GM12878 (cell line): ENCODE measurements around the gene KERA. TPM values are rescaled to one million over a fixed set of nuclear protein-coding genes. Genes with fewer than 3 reads are reported as not detected.

Experiments
- ATAC-seq: fragments of 200-7000 bp; cut with Tn5 transposase; 3 replicates; pipeline ENCODE4 v1.9.1; 2020; ENCODE audit warnings: mild to moderate bottlenecking, moderate library complexity
- BruUV-seq: library from RNA; stranded (reverse); fragments of 400-500 nt; replicated peaks from 2 replicates; lab custom pipeline; 2021; lab: Mats Ljungman, UMichigan
- CTCF ChIA-PET: fragments of 300-600 bp; sonication (Branson Sonifier 250); formaldehyde crosslinking; extraction: SDS; loops from one replicate; lab custom pipeline; 2021; ENCODE audit warnings: inconsistent platforms; lab: Yijun Ruan, JAX
- POLR2A ChIA-PET: fragments of 350-600 bp; formaldehyde crosslinking; extraction: SDS; loops from one replicate; lab custom pipeline; 2021; ENCODE audit warnings: inconsistent platforms; lab: Charles Lee
- RAD21 ChIA-PET: fragments of 300-600 bp; sonication (Branson Sonifier 250); formaldehyde crosslinking; loops from one replicate; lab custom pipeline; 2023; ENCODE audit warnings: antibody characterized with exemption; ENCODE audit not compliant: unreplicated experiment; lab: Charles Lee
- SMC1A ChIA-PET: fragments of 300-600 bp; sonication (Branson Sonifier 250); formaldehyde crosslinking; loops from one replicate; lab custom pipeline; 2023; ENCODE audit not compliant: unreplicated experiment, uncharacterized antibody; lab: Charles Lee
- DNase-seq: peaks from one replicate; pipeline ENCODE4 v3.0.0-alpha.2; 2011; ENCODE audit warnings: low read depth, low spot score
- FAIRE-seq: peaks from 3 replicates; lab custom pipeline; 2011; peaks lifted over from hg19 to GRCh38; lab: Jason Lieb, UNC
- H2AFZ ChIP-seq: 2 replicates; pipeline ENCODE4 v1.6.0; 2011; ENCODE audit warnings: low read depth, low read length, control low read depth; ENCODE audit not compliant: control insufficient read depth
- H3K27ac ChIP-seq: 2 replicates; pipeline ENCODE4 v1.5.1; 2011; ENCODE audit warnings: control low read depth; ENCODE audit not compliant: control insufficient read depth, insufficient read depth
- H3K27me3 ChIP-seq, 2 experiments: replicated peaks in 1 of 2; 2 replicates each; pipeline versions ENCODE4 v1.6.0 to v1.6.1; 2011; ENCODE audit warnings: low read length in 1 of 2; ENCODE audit not compliant: control insufficient read depth in 2 of 2, insufficient read depth in 2 of 2
- H3K36me3 ChIP-seq, 2 experiments: 2 replicates each; pipeline ENCODE4 v1.5.1; 2011; ENCODE audit warnings: low read length in 1 of 2; ENCODE audit not compliant: control insufficient read depth in 2 of 2, insufficient read depth in 2 of 2
- H3K4me1 ChIP-seq: 2 replicates; pipeline ENCODE4 v1.6.1; 2011; ENCODE audit warnings: mild to moderate bottlenecking, low read length, moderate library complexity, mixed read lengths; ENCODE audit not compliant: control insufficient read depth, insufficient read depth
- H3K4me2 ChIP-seq: 2 replicates; pipeline ENCODE4 v1.6.0; 2011; ENCODE audit warnings: control low read depth; ENCODE audit not compliant: control insufficient read depth, insufficient read depth
- H3K4me3 ChIP-seq: fragments of 200-600 bp; sonication (generic); 2 replicates; pipeline ENCODE4 v1.5.1; 2016
- H3K79me2 ChIP-seq: 2 replicates; pipeline ENCODE4 v1.6.0; 2011; ENCODE audit warnings: low read length; ENCODE audit not compliant: control insufficient read depth, insufficient read depth
- H3K9ac ChIP-seq: 2 replicates; pipeline ENCODE4 v1.8.0; 2011; ENCODE audit warnings: low read length, control low read depth, mixed read lengths; ENCODE audit not compliant: control insufficient read depth, insufficient read depth
- H3K9me3 ChIP-seq: replicated peaks from 3 replicates; pipeline ENCODE4 v1.5.1; 2011; ENCODE audit warnings: mild to moderate bottlenecking, low read length; ENCODE audit not compliant: control insufficient read depth, insufficient read depth
- H4K20me1 ChIP-seq: 2 replicates; pipeline ENCODE4 v1.6.0; 2011; ENCODE audit not compliant: control insufficient read depth, insufficient read depth
- CREB1 ChIP-seq: IDR thresholded peaks from 2 replicates; pipeline ENCODE4 v1.6.1; 2012; ENCODE audit warnings: low read depth, mild to moderate bottlenecking, inconsistent platforms
- IKZF2 ChIP-seq, 2 experiments: fragments of 450-650 bp; IDR thresholded peaks; 2 replicates each; pipeline ENCODE4 v1.6.1; 2017; ENCODE audit warnings: mild to moderate bottlenecking in 2 of 2, moderate library complexity in 2 of 2
- JUNB ChIP-seq: IDR thresholded peaks from 2 replicates; pipeline ENCODE4 v1.6.1; 2016; ENCODE audit warnings: antibody characterized with exemption, mild to moderate bottlenecking
- SPI1 ChIP-seq: IDR thresholded peaks from 2 replicates; pipeline ENCODE4 v1.6.1; 2011; ENCODE audit warnings: low read depth, mild to moderate bottlenecking, low read length, moderate library complexity, borderline replicate concordance; ENCODE audit not compliant: insufficient read depth
- SREBF1 ChIP-seq: IDR thresholded peaks from 2 replicates; pipeline ENCODE4 v1.6.1; 2012; ENCODE audit warnings: mild to moderate bottlenecking, low read length
- TARDBP ChIP-seq: IDR thresholded peaks from 2 replicates; pipeline ENCODE4 v1.6.1; 2016; ENCODE audit warnings: borderline replicate concordance
- WGBS: methylation state at CpG from one replicate; pipeline ENCODE4 v1.1.6; 2016; ENCODE audit warnings: low lambda C conversion rate; ENCODE audit not compliant: insufficient replicate concordance, insufficient coverage; ENCODE audit errors: missing lambda C conversion rate; 5-methylcytosine and 5-hydroxymethylcytosine counted together
- in situ Hi-C: fragments of 300-500 bp; cut with MboI; formaldehyde crosslinking; loops from 9 replicates; pipeline ENCODE4 v1.14.3; 2018; ENCODE audit warnings: mixed read lengths
- intact Hi-C: fragments of 100-400 bp; cut with micrococcal nuclease; formaldehyde crosslinking; loops from one replicate; pipeline ENCODE4 v1.14.2; 2022; ENCODE audit not compliant: unreplicated experiment
- polyA plus RNA-seq, 11 experiments: library from polyadenylated mRNA; depleted of rRNA in 4 of 11; unstranded in 6 of 11; stranded (reverse) in 5 of 11; fragments of >200 nt; fragmentation: Nextera tagmentation in 4 of 11; fragmentation: Illumina TruSeq in 1 of 11; extraction: Ambion mirVana in 4 of 11; extraction: Trizol in 1 of 11; gene quantifications; 1 replicate in 1 of 11; 2 replicates in 10 of 11; pipeline versions ENCODE4 v1.2.1 to v1.2.3, GENCODE V29; 2011 to 2016; ENCODE audit warnings: inconsistent platforms in 2 of 11, missing spikeins in 2 of 11, low read depth in 1 of 11
- total RNA-seq, 4 experiments: library from RNA; depleted of rRNA in 3 of 4; stranded (reverse); fragments of >200 nt in 3 of 4; fragmentation: Illumina TruSeq in 1 of 4; extraction: Trizol in 1 of 4; gene quantifications; 2 replicates each; pipeline versions ENCODE4 v1.2.1 to v1.2.3, GENCODE V29; 2013 to 2021

KERA gene
- total and polyA plus RNA-seq, 10 of the 15 experiments (the other 5 are each of a cell fraction or from before 2014, with no cell fraction given): not detected

DNA sequence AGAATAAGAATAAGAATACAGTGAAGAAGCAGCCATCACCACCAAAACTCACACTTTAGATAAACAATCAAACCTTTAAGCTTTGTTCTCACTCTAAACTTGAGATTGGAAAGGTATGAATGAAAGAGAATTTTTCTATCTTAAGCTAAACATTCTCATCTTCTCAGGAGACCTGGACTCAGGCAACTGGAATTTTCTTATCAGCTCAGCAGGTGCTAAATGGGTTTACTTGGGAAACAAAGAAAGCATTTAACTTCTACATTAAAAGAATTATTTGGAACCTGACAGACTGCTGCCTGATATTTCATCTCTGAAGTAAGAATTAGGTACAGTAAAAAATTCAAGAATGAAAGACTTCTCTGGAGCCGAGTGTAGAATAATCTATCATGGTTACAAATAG lies 20.7 kb upstream of the KERA start:
- Histone ChIP-seq H3K9me3 (no peaks in the 10 kb centered on the region), H3K27me3 (no peaks in the 10 kb centered on the region), H3K79me2 (no peaks in the 10 kb centered on the region), H3K4me1 (no peaks in the 10 kb centered on the region), H3K4me2 (no peak overlapping the region), H2AFZ (no peak overlapping the region), H3K27ac (no peak overlapping the region), H3K4me3 (no peak overlapping the region), H3K36me3 (no peaks in the 10 kb centered on the region), H4K20me1 (no peaks in the 10 kb centered on the region)
- FAIRE-seq: no peak
- ChIA-PET SMC1A (interaction anchor here (1.8 kb wide), 1 partner anchor 50 kb away, joined by 3 read pairs; no protein-coding TSS in a partner anchor), CTCF (interaction anchor here (1.3 kb wide), 1 partner anchor 30 kb away, joined by 6 read pairs; no protein-coding TSS in a partner anchor), RAD21 (interaction anchor here (1.2 kb wide), 1 partner anchor 100 kb away, joined by 3 read pairs; no protein-coding TSS in a partner anchor), POLR2A (no interaction called here)
- intact Hi-C loops: no loop called here
- BruUV-seq: no TSS peak
- no peak for ATAC-seq
- DNase-seq: no peak
- WGBS: 0% methylated on average over 1 of the region's 1 CpG
- in situ Hi-C loops: no loop called here
- TF ChIP-seq IKZF2 (IDR thresholded peaks at IDR 0.05) (no peak), SREBF1 (no peak), SPI1 (no peak), TARDBP (no peak)
- TF ChIP-seq, all 136 proteins: peak for 0
- H3K9ac ChIP-seq: no peak overlapping the region

DNA sequence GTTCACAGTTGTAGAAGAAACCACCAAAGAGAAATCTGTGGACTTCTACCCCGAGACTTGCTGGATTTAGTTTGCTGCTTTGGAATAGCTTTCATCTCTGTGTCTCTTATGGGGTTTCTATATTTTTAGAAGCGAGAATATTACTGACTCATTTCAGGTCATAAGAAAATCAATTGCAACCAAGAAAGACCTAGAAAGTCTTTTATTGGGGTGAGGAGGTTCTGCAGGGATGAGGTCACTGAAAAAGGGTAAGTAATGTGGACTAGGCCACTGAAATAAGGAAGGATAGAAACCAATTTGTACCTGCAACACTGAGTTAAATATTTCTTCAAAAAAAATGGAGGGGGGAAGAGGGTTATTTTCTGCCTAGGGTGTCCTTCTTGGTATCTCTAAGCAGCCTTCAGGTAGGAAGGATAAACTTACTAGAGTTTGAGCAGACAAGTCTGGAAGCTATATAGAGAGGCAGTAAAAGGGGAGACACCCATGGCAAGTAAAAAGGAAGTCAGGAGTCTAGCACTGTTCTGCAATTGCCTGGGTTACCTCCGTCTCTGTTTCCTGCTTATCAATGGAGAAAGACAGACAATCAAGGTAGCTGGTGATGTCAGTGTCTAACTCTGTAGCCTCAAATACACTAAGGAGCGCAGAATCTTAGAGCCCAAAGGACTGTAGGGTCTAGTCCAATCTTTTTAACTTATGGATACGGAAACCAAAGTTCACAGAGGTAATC lies 19.6 kb upstream of the KERA start:
- FAIRE-seq (no peak), DNase-seq (no peak), ATAC-seq (peak; percentile 14; the same call in 1 of the 3 replicates)
- BruUV-seq: no TSS peak
- no peaks in the 10 kb centered on the region for H3K79me2 ChIP-seq
- ChIA-PET POLR2A (no interaction called here), RAD21 (interaction anchor here (1.2 kb wide), 1 partner anchor 99 kb away, joined by 3 read pairs; no protein-coding TSS in a partner anchor), CTCF (no interaction called here), SMC1A (interaction anchor here (1.8 kb wide), 1 partner anchor 49 kb away, joined by 3 read pairs; no protein-coding TSS in a partner anchor)
- H3K27me3 ChIP-seq: no peaks in the 10 kb centered on the region
- H3K9me3 ChIP-seq: no peaks in the 10 kb centered on the region
- no peak overlapping the region for H2AFZ ChIP-seq
- H3K9ac ChIP-seq: no peak overlapping the region
- no peaks in the 10 kb centered on the region for H3K4me1 ChIP-seq
- TF ChIP-seq CREB1 (no peak), JUNB (peak; percentile 11; the same call in 1 of the 2 replicates)
- WGBS: 22% methylated on average over 5 of the region's 5 CpGs
- no peak overlapping the region for H3K4me3 ChIP-seq
- H4K20me1 ChIP-seq: no peaks in the 10 kb centered on the region
- H3K27ac ChIP-seq: no peak overlapping the region
- intact Hi-C loops: no loop called here
- H3K4me2 ChIP-seq: no peak overlapping the region
- H3K36me3 ChIP-seq: no peaks in the 10 kb centered on the region
- in situ Hi-C loops: no loop called here
